ENCODE measurements around the gene SLC25A30. TPM values are rescaled to one million over a fixed set of nuclear protein-coding genes. Genes with fewer than 3 reads are reported as not detected.
"Not testable (repeated sequence)": the region's sequence is repeated elsewhere in the genome, so short reads cannot be mapped to it uniquely, and the experiment has no call there.

Gene SLC25A30
- total and polyA plus RNA-seq, 11 donors = 27.9 to 208 (median 117) TPM

DNA sequence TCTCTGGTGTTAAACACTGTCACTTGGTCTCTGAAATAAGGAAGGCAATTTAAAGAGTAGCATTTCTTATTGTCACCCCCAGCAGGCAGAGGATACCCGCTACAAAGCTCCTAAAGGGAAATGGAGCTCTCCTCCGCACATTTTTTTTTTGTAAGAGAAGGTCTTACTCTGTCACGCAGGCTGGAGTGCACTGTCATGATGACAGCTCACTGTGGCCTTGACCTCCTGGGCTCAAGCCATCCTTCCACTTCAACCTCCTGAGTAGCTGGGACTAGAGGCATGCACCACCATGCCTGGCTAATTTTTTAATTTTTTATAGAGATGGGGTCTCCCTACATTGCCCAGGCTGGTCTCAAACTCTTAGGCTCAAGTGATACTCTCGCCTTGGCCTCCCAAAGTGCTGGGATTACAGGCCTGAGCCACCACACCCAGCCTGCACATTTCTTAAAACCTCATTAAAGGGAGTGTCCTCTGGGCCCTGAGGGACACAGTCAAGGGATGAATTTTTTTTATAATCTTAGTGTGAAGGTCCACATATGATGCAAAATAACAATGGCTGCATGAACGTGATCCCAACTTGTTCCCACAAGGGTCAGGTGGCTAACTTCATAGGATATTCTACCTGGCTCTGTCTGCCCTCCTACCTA, 32.1 kb downstream of the SLC25A30 start:
- Histone ChIP-seq H3K27me3 (no peaks in the 10 kb centered on the region), H3K9me3 (no peaks in the 10 kb centered on the region), H3K36me3 (peaks cover 0 to 40% (median 3%) of the 10 kb centered on the region in 9 donors), H3K4me3 (no peak overlapping the region), H3K4me1 (peaks cover 0 to 22% (median 3%) of the 10 kb centered on the region in 12 donors), H3K27ac (peak overlapping the region in 10 of 12 donors; percentile 29 to 69 (median 51))
- TF ChIP-seq POLR2A (IDR thresholded peaks at IDR 0.05) = no peak
- TF ChIP-seq, protein P1, sequence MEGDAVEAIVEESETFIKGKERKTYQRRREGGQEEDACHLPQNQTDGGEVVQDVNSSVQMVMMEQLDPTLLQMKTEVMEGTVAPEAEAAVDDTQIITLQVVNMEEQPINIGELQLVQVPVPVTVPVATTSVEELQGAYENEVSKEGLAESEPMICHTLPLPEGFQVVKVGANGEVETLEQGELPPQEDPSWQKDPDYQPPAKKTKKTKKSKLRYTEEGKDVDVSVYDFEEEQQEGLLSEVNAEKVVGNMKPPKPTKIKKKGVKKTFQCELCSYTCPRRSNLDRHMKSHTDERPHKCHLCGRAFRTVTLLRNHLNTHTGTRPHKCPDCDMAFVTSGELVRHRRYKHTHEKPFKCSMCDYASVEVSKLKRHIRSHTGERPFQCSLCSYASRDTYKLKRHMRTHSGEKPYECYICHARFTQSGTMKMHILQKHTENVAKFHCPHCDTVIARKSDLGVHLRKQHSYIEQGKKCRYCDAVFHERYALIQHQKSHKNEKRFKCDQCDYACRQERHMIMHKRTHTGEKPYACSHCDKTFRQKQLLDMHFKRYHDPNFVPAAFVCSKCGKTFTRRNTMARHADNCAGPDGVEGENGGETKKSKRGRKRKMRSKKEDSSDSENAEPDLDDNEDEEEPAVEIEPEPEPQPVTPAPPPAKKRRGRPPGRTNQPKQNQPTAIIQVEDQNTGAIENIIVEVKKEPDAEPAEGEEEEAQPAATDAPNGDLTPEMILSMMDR (IDR thresholded peaks at IDR 0.05) = no peak
- DNase-seq (peak in 1 of 5 donors; percentile 41), ATAC-seq (peak in 2 of 4 donors; percentile 63 to 66)
- intact Hi-C loops (cut with DNase I) = no loop called here
- WGBS, 4 donors = 83 to 91% (median 88%) methylated on average over 5 of the region's 5 CpGs

DNA sequence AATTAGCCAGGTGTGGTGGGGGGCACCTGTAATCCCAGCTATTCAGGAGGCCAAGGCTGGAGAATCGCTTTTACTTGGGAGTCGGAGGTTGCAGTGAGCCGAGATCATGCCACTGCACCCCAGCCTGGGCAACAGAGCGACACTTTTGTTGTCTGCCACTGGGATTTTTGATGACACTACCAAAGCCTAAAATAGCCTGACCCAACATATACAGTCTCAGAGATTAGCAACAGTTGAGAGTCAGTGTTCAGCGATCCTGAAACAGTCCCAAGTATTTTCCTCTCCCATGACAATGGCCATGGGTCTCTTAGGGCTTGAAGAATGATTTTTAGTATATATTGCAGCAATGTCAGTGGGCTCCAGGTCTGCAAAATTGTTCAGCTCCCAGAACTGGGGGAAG, 32.9 kb downstream of the SLC25A30 start:
- Histone ChIP-seq H3K4me3 (no peak overlapping the region), H3K27me3 (no peaks in the 10 kb centered on the region), H3K4me1 (peaks cover 0 to 22% (median 3%) of the 10 kb centered on the region in 12 donors), H3K9me3 (no peaks in the 10 kb centered on the region), H3K36me3 (peaks cover 0 to 40% (median 3%) of the 10 kb centered on the region in 9 donors), H3K27ac (peak overlapping the region in 10 of 12 donors; percentile 29 to 69 (median 51))
- intact Hi-C loops (cut with DNase I) = no loop called here
- peak; percentile 69 to 79 (median 75) for ATAC-seq
- TF ChIP-seq, protein P1 (IDR thresholded peaks at IDR 0.05) = no peak
- TF ChIP-seq POLR2A (IDR thresholded peaks at IDR 0.05) = no peak
- 70 to 86% (median 79%) methylated on average over 5 of the region's 5 CpGs for WGBS, 4 donors
- DNase-seq = no peak

- ATAC-seq (peak in 1 of 4 donors; percentile 8), DNase-seq (no peak)
- H3K4me1 ChIP-seq = peaks cover 0 to 22% (median 3%) of the 10 kb centered on the region in 12 donors
- intact Hi-C loops (cut with DNase I) = no loop called here
- TF ChIP-seq, protein P1 (IDR thresholded peaks at IDR 0.05) = no peak
- TF ChIP-seq POLR2A (IDR thresholded peaks at IDR 0.05) = no peak
- no peaks in the 10 kb centered on the region for H3K27me3 ChIP-seq
- no peaks in the 10 kb centered on the region for H3K9me3 ChIP-seq
- H3K36me3 ChIP-seq = peaks cover 0 to 40% (median 3%) of the 10 kb centered on the region in 9 donors
- 56 to 78% (median 72%) methylated on average over 4 of the region's 4 CpGs for WGBS, 4 donors
- peak overlapping the region in 8 of 12 donors; percentile 31 to 69 (median 57) for H3K27ac ChIP-seq
- H3K4me3 ChIP-seq = no peak overlapping the region
Measured at GRCh38 chr13:45384474-45385174, 33.5 kb downstream of the SLC25A30 start.

DNA sequence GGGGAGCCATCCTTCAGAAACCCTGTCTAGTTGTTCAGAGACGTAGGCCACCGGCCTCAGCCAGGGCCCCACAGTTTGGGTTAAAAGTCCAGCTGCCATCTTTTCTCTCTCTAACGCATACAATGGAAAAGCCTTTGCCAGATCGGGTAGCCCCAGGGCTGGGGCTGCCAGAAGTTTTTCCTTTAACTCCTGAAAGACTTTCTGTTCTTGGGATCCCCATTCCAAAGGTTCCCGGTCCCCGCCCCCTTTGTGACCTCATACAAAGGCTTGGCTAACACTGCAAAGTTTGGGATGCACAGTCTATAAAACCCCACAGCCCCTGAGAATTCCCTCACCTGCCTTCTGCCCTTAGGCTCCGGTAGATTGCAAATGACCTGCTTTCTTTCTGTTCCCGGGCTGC, 35.4 kb downstream of the SLC25A30 start:
- Histone ChIP-seq H3K36me3 (peaks cover 0 to 35% (median 3%) of the 10 kb centered on the region in 9 donors), H3K4me1 (peaks cover 0 to 16% (median 3%) of the 10 kb centered on the region in 12 donors)
- H3K9me3 ChIP-seq; H3K27me3 ChIP-seq; H3K27ac ChIP-seq; H3K4me3 ChIP-seq; intact Hi-C loops (cut with DNase I); ATAC-seq; DNase-seq: not testable (repeated sequence)
- 72 to 91% (median 80%) methylated on average over 3 to 8 of the region's 8 CpGs for WGBS, 4 donors

Measured in heart left ventricle (tissue), 16 donors.